ENCODE results near the gene PAIP2.
A peak's percentile ranks its signal among the peaks of the same experiment; 100 is the strongest.
"Not testable (repeated sequence)": the region's sequence is repeated elsewhere in the genome, so short reads cannot be mapped to it uniquely, and the experiment has no call there.

Gene PAIP2

GRCh38 chr5:139379626-139380449, 38.2 kb downstream of the PAIP2 start:
- DNase-seq: no peak

GRCh38 chr5:139381837-139382761, 40.4 kb downstream of the PAIP2 start:
- no peak for DNase-seq

GRCh38 chr5:139382807-139383206, 41.2 kb downstream of the PAIP2 start:
- DNase-seq: no peak

- no peak for DNase-seq
These were observed 41.8 kb downstream of the PAIP2 start, which contains the start of gene SLC23A1 for GRCh38 chr5:139383275-139383992. SLC23A1 (minus strand) TSS chr5:139383297; CDS start chr5:139383253, 44 bp downstream.

GRCh38 chr5:139383993-139384590, 42.4 kb downstream of the PAIP2 start:
- DNase-seq: no peak

- no peak for DNase-seq
These were observed 43.0 kb downstream of the PAIP2 start for GRCh38 chr5:139384591-139385051.

GRCh38 chr5:139385061-139386049, 43.7 kb downstream of the PAIP2 start:
- DNase-seq: no peak

GRCh38 chr5:139386050-139386438, 44.4 kb downstream of the PAIP2 start:
- no peak for DNase-seq

GRCh38 chr5:139386956-139387355, 45.3 kb downstream of the PAIP2 start:
- not testable (repeated sequence) for DNase-seq

GRCh38 chr5:139387611-139388197, 46.0 kb downstream of the PAIP2 start:
- DNase-seq: no peak

- no peak for DNase-seq
These were observed 46.7 kb downstream of the PAIP2 start for GRCh38 chr5:139388198-139388821.

- no peak for DNase-seq
These were observed 48.3 kb downstream of the PAIP2 start, which contains the start of gene MZB1 for GRCh38 chr5:139389701-139390638. MZB1 (minus strand) TSS chr5:139389913; CDS start chr5:139389856, 57 bp downstream.

- no peak for DNase-seq
These were observed 49.2 kb downstream of the PAIP2 start for GRCh38 chr5:139390639-139391569.

GRCh38 chr5:139391570-139392323, 50.1 kb downstream of the PAIP2 start:
- no peak for DNase-seq

GRCh38 chr5:139392324-139392677, 50.6 kb downstream of the PAIP2 start:
- no peak for DNase-seq

GRCh38 chr5:139392678-139393496, 51.2 kb downstream of the PAIP2 start:
- DNase-seq: peak; percentile 30 to 42
